Ectodermal cell (in vitro differentiated cells): ENCODE measurements around the gene NIP7.

Source experiments
- H3K27ac ChIP-seq: 2 replicates; pipeline ENCODE4 v1.7.0; 2013; ENCODE audit warnings: mild to moderate bottlenecking, low read depth, low read length; ENCODE audit not compliant: insufficient read depth, poor library complexity, severe bottlenecking
- H3K27me3 ChIP-seq: 2 replicates; pipeline ENCODE4 v1.7.0; 2013; ENCODE audit warnings: mild to moderate bottlenecking, low read length; ENCODE audit not compliant: insufficient read depth, control insufficient read depth, poor library complexity, severe bottlenecking
- H3K36me3 ChIP-seq: one replicate; pipeline ENCODE4 v1.7.0; 2013; ENCODE audit warnings: low read length; ENCODE audit not compliant: control insufficient read depth, insufficient read depth
- H3K4me1 ChIP-seq: one replicate; pipeline ENCODE4 v1.7.0; 2013; ENCODE audit warnings: low read length; ENCODE audit not compliant: control insufficient read depth, insufficient read depth
- H3K4me3 ChIP-seq: 2 replicates; pipeline ENCODE4 v1.7.0; 2013; ENCODE audit warnings: low read depth, low read length, control low read depth; ENCODE audit not compliant: insufficient read depth
- H3K9me3 ChIP-seq: 2 replicates; pipeline ENCODE4 v1.7.0; 2013; ENCODE audit warnings: mild to moderate bottlenecking, low read length, moderate library complexity; ENCODE audit not compliant: control insufficient read depth
- WGBS, 2 experiments: methylation state at CpG; one replicate each; pipeline ENCODE4 v1.1.7; 2013; ENCODE audit warnings: missing lambda C conversion rate in 2 of 2; 5-methylcytosine and 5-hydroxymethylcytosine counted together

The NIP7 gene

GRCh38 chr16:69318177-69318910 lies 21.2 kb upstream of the NIP7 start:
- no peaks in the 10 kb centered on the region for H3K9me3 ChIP-seq
- no peaks in the 10 kb centered on the region for H3K4me1 ChIP-seq
- 95 to 96% methylated on average over 30 of the region's 30 CpGs for WGBS, 2 experiments
- peaks cover 60% of the 10 kb centered on the region for H3K36me3 ChIP-seq
- H3K4me3 ChIP-seq, result no peak overlapping the region
- no peak overlapping the region for H3K27ac ChIP-seq
- H3K27me3 ChIP-seq, result no peaks in the 10 kb centered on the region

- no peaks in the 10 kb centered on the region for H3K9me3 ChIP-seq
- no peak overlapping the region for H3K27ac ChIP-seq
- H3K27me3 ChIP-seq, result no peaks in the 10 kb centered on the region
- peaks cover 61% of the 10 kb centered on the region for H3K36me3 ChIP-seq
- H3K4me3 ChIP-seq, result no peak overlapping the region
- H3K4me1 ChIP-seq, result no peaks in the 10 kb centered on the region
- 95% methylated on average over 10 of the region's 10 CpGs for WGBS, 2 experiments
These were observed 20.7 kb upstream of the NIP7 start for GRCh38 chr16:69318911-69319289.

- H3K4me3 ChIP-seq, result no peak overlapping the region
- H3K9me3 ChIP-seq, result no peaks in the 10 kb centered on the region
- WGBS, 2 experiments, result 95 to 96% methylated on average over 9 of the region's 9 CpGs
- no peaks in the 10 kb centered on the region for H3K27me3 ChIP-seq
- no peaks in the 10 kb centered on the region for H3K4me1 ChIP-seq
- no peak overlapping the region for H3K27ac ChIP-seq
- peaks cover 63% of the 10 kb centered on the region for H3K36me3 ChIP-seq
These were observed 20.2 kb upstream of the NIP7 start for GRCh38 chr16:69319381-69319780.

- Histone ChIP-seq H3K4me3 (no peak overlapping the region), H3K27ac (no peak overlapping the region), H3K36me3 (peaks cover 70% of the 10 kb centered on the region), H3K27me3 (no peaks in the 10 kb centered on the region), H3K9me3 (no peaks in the 10 kb centered on the region), H3K4me1 (no peaks in the 10 kb centered on the region)
- WGBS, 2 experiments, result 91 to 93% methylated on average over 30 of the region's 30 CpGs
These were observed 19.5 kb upstream of the NIP7 start for GRCh38 chr16:69319826-69320739.

GRCh38 chr16:69320740-69321073 lies 18.9 kb upstream of the NIP7 start:
- Histone ChIP-seq H3K27ac (no peak overlapping the region), H3K36me3 (peaks cover 72% of the 10 kb centered on the region), H3K4me1 (no peaks in the 10 kb centered on the region), H3K4me3 (no peak overlapping the region), H3K27me3 (no peaks in the 10 kb centered on the region), H3K9me3 (no peaks in the 10 kb centered on the region)
- 92% methylated on average over 13 of the region's 13 CpGs for WGBS, 2 experiments

- Histone ChIP-seq H3K4me3 (no peak overlapping the region), H3K27ac (no peak overlapping the region), H3K4me1 (no peaks in the 10 kb centered on the region), H3K27me3 (no peaks in the 10 kb centered on the region), H3K36me3 (peaks cover 72% of the 10 kb centered on the region), H3K9me3 (no peaks in the 10 kb centered on the region)
- WGBS, 2 experiments, result 96 to 98% methylated on average over 22 of the region's 22 CpGs
These were observed 18.5 kb upstream of the NIP7 start for GRCh38 chr16:69321080-69321479.

- H3K36me3 ChIP-seq, result peaks cover 70% of the 10 kb centered on the region
- H3K4me1 ChIP-seq, result no peaks in the 10 kb centered on the region
- H3K4me3 ChIP-seq, result no peak overlapping the region
- no peaks in the 10 kb centered on the region for H3K27me3 ChIP-seq
- H3K27ac ChIP-seq, result no peak overlapping the region
- WGBS, 2 experiments, result 95% methylated on average over 7 of the region's 7 CpGs
- no peaks in the 10 kb centered on the region for H3K9me3 ChIP-seq
These were observed 17.2 kb upstream of the NIP7 start for GRCh38 chr16:69322343-69322742.

- Histone ChIP-seq H3K27ac (no peak overlapping the region), H3K36me3 (peaks cover 69% of the 10 kb centered on the region), H3K4me1 (peaks cover 2% of the 10 kb centered on the region), H3K4me3 (no peak overlapping the region), H3K27me3 (no peaks in the 10 kb centered on the region), H3K9me3 (no peaks in the 10 kb centered on the region)
- 93 to 94% methylated on average over 14 of the region's 14 CpGs for WGBS, 2 experiments
These were observed 16.2 kb upstream of the NIP7 start for GRCh38 chr16:69323415-69323814.

GRCh38 chr16:69324013-69324531 lies 15.5 kb upstream of the NIP7 start:
- Histone ChIP-seq H3K27me3 (no peaks in the 10 kb centered on the region), H3K9me3 (no peaks in the 10 kb centered on the region), H3K4me1 (peaks cover 9% of the 10 kb centered on the region), H3K4me3 (no peak overlapping the region), H3K27ac (no peak overlapping the region), H3K36me3 (peaks cover 67% of the 10 kb centered on the region)
- WGBS, 2 experiments, result 93 to 97% methylated on average over 8 of the region's 8 CpGs

- no peak overlapping the region for H3K27ac ChIP-seq
These were observed 14.9 kb upstream of the NIP7 start for GRCh38 chr16:69324585-69325253.

More at GRCh38 chr16:69324585-69325253, 14.9 kb upstream of the NIP7 start:
- no peaks in the 10 kb centered on the region for H3K27me3 ChIP-seq
- peaks cover 14% of the 10 kb centered on the region for H3K4me1 ChIP-seq
- H3K9me3 ChIP-seq, result no peaks in the 10 kb centered on the region
- H3K4me3 ChIP-seq, result no peak overlapping the region
- 90 to 93% methylated on average over 10 of the region's 10 CpGs for WGBS, 2 experiments
- peaks cover 61% of the 10 kb centered on the region for H3K36me3 ChIP-seq
